IMR-90 (cell line): ENCODE measurements around the gene MRFAP1L1. TPM values are rescaled to one million over a fixed set of nuclear protein-coding genes. Genes with fewer than 3 reads are reported as not detected.

ENCODE experiments used
- ATAC-seq: fragments of 200-7000 bp; cut with Tn5 transposase; 2 replicates; pipeline ENCODE4 v1.9.1; 2020; ENCODE audit warnings: low read depth, mild to moderate bottlenecking, moderate library complexity
- BruUV-seq: library from RNA; stranded (reverse); fragments of 400-500 nt; replicated peaks from 2 replicates; lab custom pipeline; 2021; lab: Mats Ljungman, UMichigan
- CTCF ChIA-PET: fragments of 300-600 bp; formaldehyde crosslinking; extraction: SDS; loops from one replicate; lab custom pipeline; 2021; ENCODE audit warnings: antibody characterized with exemption; lab: Yijun Ruan, JAX
- POLR2A ChIA-PET: fragments of 300-600 bp; sonication (Branson Sonifier 250); formaldehyde crosslinking; loops from one replicate; lab custom pipeline; 2022; ENCODE audit warnings: antibody characterized with exemption; ENCODE audit not compliant: unreplicated experiment; lab: Charles Lee
- DNase-seq: peaks from one replicate; pipeline ENCODE4 v3.0.0; 2013
- H2AFZ ChIP-seq: replicated peaks from 2 replicates; pipeline ENCODE3; 2013; ENCODE audit warnings: low read length, mild to moderate bottlenecking; ENCODE audit not compliant: poor library complexity
- H2AK5ac ChIP-seq: 2 replicates; pipeline ENCODE4 v1.6.1; 2013; ENCODE audit warnings: low read depth, low read length, inconsistent platforms
- H2AK9ac ChIP-seq: replicated peaks from 2 replicates; pipeline ENCODE3; 2013; ENCODE audit warnings: mild to moderate bottlenecking, low read depth, low read length, moderate library complexity; ENCODE audit not compliant: poor library complexity
- H2BK120ac ChIP-seq: 2 replicates; pipeline ENCODE4 v1.6.1; 2013; ENCODE audit warnings: low read depth, low read length, inconsistent platforms
- H2BK15ac ChIP-seq: 3 replicates; pipeline ENCODE4 v1.6.1; 2013; ENCODE audit warnings: low read depth, low read length, inconsistent platforms
- H2BK20ac ChIP-seq: 2 replicates; pipeline ENCODE4 v1.6.1; 2013; ENCODE audit warnings: low read depth, mild to moderate bottlenecking, inconsistent platforms, low read length, moderate library complexity
- H2BK5ac ChIP-seq: 2 replicates; pipeline ENCODE4 v1.6.1; 2013; ENCODE audit warnings: mild to moderate bottlenecking, low read depth, low read length, inconsistent platforms; ENCODE audit not compliant: poor library complexity, severe bottlenecking
- H3K14ac ChIP-seq: replicated peaks from 2 replicates; pipeline ENCODE4 v1.6.1; 2013; ENCODE audit warnings: low read depth, low read length, inconsistent platforms
- H3K18ac ChIP-seq: 2 replicates; pipeline ENCODE4 v1.6.1; 2013; ENCODE audit warnings: low read depth, low read length, control low read depth
- H3K23ac ChIP-seq: 2 replicates; pipeline ENCODE4 v1.6.1; 2013; ENCODE audit warnings: low read depth, low read length, inconsistent platforms
- H3K27ac ChIP-seq: 2 replicates; pipeline ENCODE4 v1.5.1; 2013; ENCODE audit warnings: mild to moderate bottlenecking, control low read depth, low read length; ENCODE audit not compliant: insufficient read depth
- H3K27me3 ChIP-seq: 2 replicates; pipeline ENCODE4 v1.6.1; 2013; ENCODE audit warnings: low read length; ENCODE audit not compliant: control insufficient read depth, insufficient read depth
- H3K36me3 ChIP-seq: 2 replicates; pipeline ENCODE4 v1.6.1; 2013; ENCODE audit warnings: low read length, mixed read lengths; ENCODE audit not compliant: control insufficient read depth, insufficient read depth
- H3K4ac ChIP-seq: 2 replicates; pipeline ENCODE4 v1.6.1; 2013; ENCODE audit warnings: low read depth, low read length, inconsistent platforms
- H3K4me1 ChIP-seq: 2 replicates; pipeline ENCODE4 v1.6.1; 2013; ENCODE audit warnings: low read length, mixed read lengths; ENCODE audit not compliant: control insufficient read depth, insufficient read depth
- H3K4me2 ChIP-seq: 2 replicates; pipeline ENCODE4 v1.6.1; 2013; ENCODE audit warnings: low read depth, mild to moderate bottlenecking, control low read depth, low read length, moderate library complexity
- H3K4me3 ChIP-seq: 2 replicates; pipeline ENCODE4 v1.5.1; 2013; ENCODE audit warnings: low read depth, mild to moderate bottlenecking, control low read depth, low read length, moderate library complexity; ENCODE audit not compliant: insufficient read depth
- H3K56ac ChIP-seq: 2 replicates; pipeline ENCODE4 v1.6.1; 2013; ENCODE audit warnings: low read length, inconsistent platforms; ENCODE audit not compliant: insufficient read depth; ENCODE audit errors: extremely low read depth
- H3K79me1 ChIP-seq, 2 experiments: 2 replicates each; pipeline ENCODE4 v1.6.1; 2013; ENCODE audit warnings: low read length in 2 of 2, inconsistent platforms in 1 of 2, low read depth in 1 of 2
- H3K9ac ChIP-seq: 2 replicates; pipeline ENCODE4 v1.6.1; 2013; ENCODE audit warnings: low read depth, low read length, control low read depth
- H3K9me1 ChIP-seq: 2 replicates; pipeline ENCODE4 v1.6.1; 2013; ENCODE audit warnings: low read length, inconsistent platforms; ENCODE audit not compliant: insufficient read depth
- H3K9me3 ChIP-seq: 2 replicates; pipeline ENCODE4 v1.6.1; 2013; ENCODE audit warnings: low read length; ENCODE audit not compliant: control insufficient read depth, insufficient read depth
- H4K20me1 ChIP-seq: 2 replicates; pipeline ENCODE4 v1.6.1; 2013; ENCODE audit warnings: low read length, inconsistent platforms; ENCODE audit not compliant: insufficient read depth
- H4K5ac ChIP-seq: 2 replicates; pipeline ENCODE4 v1.6.1; 2013; ENCODE audit warnings: mild to moderate bottlenecking, low read depth, low read length, control low read depth
- H4K8ac ChIP-seq, 2 experiments: 2 replicates each; pipeline ENCODE4 v1.6.1; 2013; ENCODE audit warnings: low read depth in 2 of 2, low read length in 2 of 2, control low read depth in 1 of 2, inconsistent platforms in 1 of 2
- H4K91ac ChIP-seq: 2 replicates; pipeline ENCODE4 v1.6.1; 2013; ENCODE audit warnings: low read depth, low read length, inconsistent platforms; ENCODE audit not compliant: insufficient read depth
- BHLHE40 ChIP-seq: fragments of 150-350 bp; IDR thresholded peaks from 2 replicates; pipeline ENCODE4 v1.6.1; 2016; ENCODE audit warnings: mild to moderate bottlenecking, low read depth, low read length
- CEBPB ChIP-seq: IDR thresholded peaks from 2 replicates; pipeline ENCODE4 v1.6.1; 2012; ENCODE audit warnings: low read depth, low read length, improper control_type of control experiment
- CHD1 ChIP-seq: IDR thresholded peaks from 2 replicates; pipeline ENCODE4 v1.6.1; 2012; ENCODE audit warnings: low read depth, low read length, improper control_type of control experiment
- MAZ ChIP-seq: IDR thresholded peaks from 2 replicates; pipeline ENCODE4 v1.6.1; 2012; ENCODE audit warnings: low read depth, mild to moderate bottlenecking, low read length, improper control_type of control experiment, moderate library complexity, borderline replicate concordance
- MXI1 ChIP-seq: IDR thresholded peaks from 2 replicates; pipeline ENCODE4 v1.6.1; 2012; ENCODE audit warnings: low read depth, mild to moderate bottlenecking, low read length, moderate library complexity, borderline replicate concordance
- NFE2L2 ChIP-seq: fragments of 150-350 bp; IDR thresholded peaks from 2 replicates; pipeline ENCODE4 v1.6.1; 2016; ENCODE audit warnings: low read depth, mild to moderate bottlenecking, low read length
- POLR2A ChIP-seq: IDR thresholded peaks from 2 replicates; pipeline ENCODE4 v1.6.1; 2012; ENCODE audit warnings: mild to moderate bottlenecking, low read depth, low read length
- RAD21 ChIP-seq: IDR thresholded peaks from 2 replicates; pipeline ENCODE4 v1.6.1; 2012; ENCODE audit warnings: low read length, improper control_type of control experiment
- RCOR1 ChIP-seq: IDR thresholded peaks from 2 replicates; pipeline ENCODE4 v1.6.1; 2012; ENCODE audit warnings: mild to moderate bottlenecking, low read length, improper control_type of control experiment; ENCODE audit not compliant: insufficient replicate concordance
- RFX5 ChIP-seq: IDR thresholded peaks from 2 replicates; pipeline ENCODE4 v1.8.0; 2012; ENCODE audit warnings: low read depth, mild to moderate bottlenecking, low read length, moderate library complexity
- SMC3 ChIP-seq: fragments of 150-350 bp; IDR thresholded peaks from 2 replicates; pipeline ENCODE4 v1.6.1; 2016; ENCODE audit warnings: low read depth, mild to moderate bottlenecking, antibody characterized with exemption, low read length, moderate library complexity
- WGBS, 2 experiments: methylation state at CpG; one replicate each; pipeline versions ENCODE4 v1.1.5 to v1.1.7; 2013; ENCODE audit warnings: missing lambda C conversion rate in 2 of 2; ENCODE audit not compliant: insufficient read length in 1 of 2; ENCODE audit errors: extremely low coverage in 2 of 2; 5-methylcytosine and 5-hydroxymethylcytosine counted together
- dilution Hi-C: fragments of 300-500 bp; cut with HindIII; formaldehyde crosslinking; loops from one replicate; pipeline ENCODE4 v1.14.3; 2018; ENCODE audit warnings: low sequenced_read_pairs; ENCODE audit not compliant: unreplicated experiment
- in situ Hi-C: fragments of 300-500 bp; cut with MboI; formaldehyde crosslinking; loops from 3 replicates; pipeline ENCODE4 v1.14.3; 2019; ENCODE audit warnings: low sequenced_read_pairs, inconsistent platforms, mixed read lengths
- intact Hi-C: fragments of 100-400 bp; cut with micrococcal nuclease; formaldehyde crosslinking; loops from 2 replicates; pipeline ENCODE4 v1.10.0; 2022
- polyA plus RNA-seq, 3 experiments: library from polyadenylated mRNA; depleted of rRNA; stranded (reverse); fragments of >200 nt; gene quantifications; 2 replicates each; pipeline ENCODE4 v1.2.3, GENCODE V29; 2012; ENCODE audit warnings: low replicate concordance in 1 of 3
- total RNA-seq: library from RNA; depleted of rRNA; stranded (reverse); fragments of >200 nt; gene quantifications from 2 replicates; pipeline ENCODE4 v1.2.3, GENCODE V29; 2012
- TF ChIP-seq, protein P1 (sequence below): fragments of 150-350 bp; IDR thresholded peaks from 2 replicates; pipeline ENCODE4 v1.6.1; 2016; ENCODE audit warnings: low read depth, mild to moderate bottlenecking, low read length, moderate library complexity, borderline replicate concordance
- TF ChIP-seq, protein P2 (sequence below): conservative IDR thresholded peaks from 2 replicates; pipeline ENCODE4 v1.5.1; 2012; ENCODE audit warnings: mild to moderate bottlenecking, low read depth, low read length, improper control_type of control experiment

The MRFAP1L1 gene
- total and polyA plus RNA-seq, 2 of the 4 experiments (the other 2 are of a cell fraction) = 31.7 to 47.0 TPM

DNA sequence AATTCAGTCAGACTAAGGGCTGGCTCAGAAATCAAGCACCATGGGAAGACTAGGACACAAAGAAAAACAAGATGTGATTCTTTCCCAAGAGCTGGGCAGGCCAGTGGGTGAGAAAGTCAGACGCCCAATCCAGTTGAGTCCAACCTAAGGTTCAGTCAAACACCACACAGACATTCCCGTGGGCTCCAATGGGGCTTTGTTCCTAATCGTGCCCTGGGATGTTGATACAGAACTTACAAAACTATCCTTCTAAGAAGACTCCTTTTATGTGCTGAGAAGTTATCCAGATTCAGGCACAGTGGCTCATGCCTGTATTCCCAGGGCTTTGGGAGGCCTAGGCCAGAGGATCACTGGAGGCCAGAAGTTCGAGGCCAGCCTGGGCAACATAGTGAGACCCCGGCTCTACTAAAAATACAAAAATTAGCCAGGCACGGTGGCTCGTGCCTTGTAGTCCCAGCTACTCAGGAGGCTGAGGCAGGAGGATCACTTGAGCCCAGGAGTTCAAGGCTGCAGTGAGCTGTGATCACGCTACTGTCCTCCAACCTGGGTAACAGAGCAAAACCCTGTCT, 10.0 kb upstream of the MRFAP1L1 start (continued):
- TF ChIP-seq MAZ (no peak), RCOR1 (no peak), SMC3 (no peak), NFE2L2 (no peak)

DNA sequence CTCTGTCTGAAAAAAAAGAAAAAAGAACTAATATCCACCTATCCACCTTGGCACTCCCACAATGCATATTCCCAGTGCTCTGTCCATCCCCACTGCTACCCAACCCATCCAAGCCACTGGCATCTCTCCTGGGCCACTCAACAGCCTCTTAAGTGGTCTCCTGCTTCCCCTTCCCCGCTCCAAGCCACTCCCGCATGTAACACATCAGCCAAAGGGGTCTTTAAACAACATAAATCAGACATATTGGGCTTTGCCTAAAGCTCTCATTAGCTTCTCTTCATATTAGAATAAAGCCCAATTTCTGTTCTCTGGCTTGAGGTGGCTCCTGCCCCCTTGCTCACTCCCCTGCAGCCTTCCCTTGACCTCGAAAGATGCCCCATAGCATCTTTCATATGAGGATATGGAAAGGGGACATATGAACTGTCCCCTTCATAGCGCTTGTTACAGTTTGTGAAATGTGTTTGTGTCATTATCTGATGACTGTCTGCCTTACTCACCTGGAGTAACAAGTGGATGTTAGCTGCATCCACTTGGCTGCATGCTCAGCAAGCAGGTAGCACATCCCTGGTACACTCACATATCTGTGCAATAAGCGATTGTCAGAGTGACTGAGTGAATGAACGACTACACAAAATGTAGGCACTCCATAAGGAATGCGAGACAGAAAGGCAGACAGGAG, 9.4 kb upstream of the MRFAP1L1 start:
- Histone ChIP-seq H3K4me1 (no peaks in the 10 kb centered on the region), H3K14ac (no peak overlapping the region), H4K20me1 (peaks cover 6% of the 10 kb centered on the region; the same call in 1 of the 2 replicates), H3K9ac (no peak overlapping the region), H2BK5ac (no peak overlapping the region), H3K18ac (no peak overlapping the region), H2BK15ac (no peak overlapping the region), H3K56ac (no peak overlapping the region), H3K4ac (no peak overlapping the region), H3K23ac (0 out of 2 replicates have a peak overlapping the region, but pooled peaks have one; percentile 40), H2BK120ac (no peak overlapping the region), H2AFZ (no peak overlapping the region), H3K36me3 (no peaks in the 10 kb centered on the region), H3K27me3 (no peaks in the 10 kb centered on the region), H3K79me1 (peaks cover 0 to 19% of the 10 kb centered on the region in 2 experiments; a peak in 2 of 4 replicates), H4K5ac (no peak overlapping the region; the same call in 1 of the 2 replicates), H2BK20ac (no peak overlapping the region), H2AK5ac (no peak overlapping the region), H3K9me1 (0 out of 2 replicates have a peak, but pooled peaks cover 4% of the 10 kb centered on the region), H3K9me3 (no peaks in the 10 kb centered on the region), H3K27ac (no peak overlapping the region), H4K8ac (peak overlapping the region in 1 of 2 experiments; percentile 19; a peak in 1 of 4 replicates), H3K4me2 (no peak overlapping the region), H4K91ac (no peak overlapping the region), H3K4me3 (no peak overlapping the region), H2AK9ac (no peak overlapping the region)
- POLR2A ChIA-PET = no interaction called here
- intact Hi-C loops = no loop called here
- dilution Hi-C loops = no loop called here
- DNase-seq (no peak), ATAC-seq (no peak)
- in situ Hi-C loops = no loop called here
- BruUV-seq = no TSS peak
- 82% methylated on average over 3 of the region's 7 CpGs; no CpG with 5 or more reads in 1 of the 2 experiments for WGBS, 2 experiments
- CTCF ChIA-PET = interaction anchor here (1.4 to 1.8 kb wide), 3 partner anchors 11 to 155 kb away, joined by 4 to 15 read pairs (median 5); no protein-coding TSS in a partner anchor
- TF ChIP-seq, protein P1, sequence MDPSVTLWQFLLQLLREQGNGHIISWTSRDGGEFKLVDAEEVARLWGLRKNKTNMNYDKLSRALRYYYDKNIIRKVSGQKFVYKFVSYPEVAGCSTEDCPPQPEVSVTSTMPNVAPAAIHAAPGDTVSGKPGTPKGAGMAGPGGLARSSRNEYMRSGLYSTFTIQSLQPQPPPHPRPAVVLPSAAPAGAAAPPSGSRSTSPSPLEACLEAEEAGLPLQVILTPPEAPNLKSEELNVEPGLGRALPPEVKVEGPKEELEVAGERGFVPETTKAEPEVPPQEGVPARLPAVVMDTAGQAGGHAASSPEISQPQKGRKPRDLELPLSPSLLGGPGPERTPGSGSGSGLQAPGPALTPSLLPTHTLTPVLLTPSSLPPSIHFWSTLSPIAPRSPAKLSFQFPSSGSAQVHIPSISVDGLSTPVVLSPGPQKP = no peak
- TF ChIP-seq SMC3 (no peak), NFE2L2 (no peak), RAD21 (no peak), RFX5 (no peak), RCOR1 (no peak), BHLHE40 (no peak), POLR2A (no peak), CHD1 (no peak), CEBPB (no peak), MXI1 (no peak)
- TF ChIP-seq, protein P2, sequence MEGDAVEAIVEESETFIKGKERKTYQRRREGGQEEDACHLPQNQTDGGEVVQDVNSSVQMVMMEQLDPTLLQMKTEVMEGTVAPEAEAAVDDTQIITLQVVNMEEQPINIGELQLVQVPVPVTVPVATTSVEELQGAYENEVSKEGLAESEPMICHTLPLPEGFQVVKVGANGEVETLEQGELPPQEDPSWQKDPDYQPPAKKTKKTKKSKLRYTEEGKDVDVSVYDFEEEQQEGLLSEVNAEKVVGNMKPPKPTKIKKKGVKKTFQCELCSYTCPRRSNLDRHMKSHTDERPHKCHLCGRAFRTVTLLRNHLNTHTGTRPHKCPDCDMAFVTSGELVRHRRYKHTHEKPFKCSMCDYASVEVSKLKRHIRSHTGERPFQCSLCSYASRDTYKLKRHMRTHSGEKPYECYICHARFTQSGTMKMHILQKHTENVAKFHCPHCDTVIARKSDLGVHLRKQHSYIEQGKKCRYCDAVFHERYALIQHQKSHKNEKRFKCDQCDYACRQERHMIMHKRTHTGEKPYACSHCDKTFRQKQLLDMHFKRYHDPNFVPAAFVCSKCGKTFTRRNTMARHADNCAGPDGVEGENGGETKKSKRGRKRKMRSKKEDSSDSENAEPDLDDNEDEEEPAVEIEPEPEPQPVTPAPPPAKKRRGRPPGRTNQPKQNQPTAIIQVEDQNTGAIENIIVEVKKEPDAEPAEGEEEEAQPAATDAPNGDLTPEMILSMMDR = no peak
